Hematopoietic multipotent progenitor cell treated with erythropoietin and hydrocortisone succinate and interleukin-3 and kit ligand, for 4 days (in vitro differentiated cells): Measurements from ENCODE around the gene CEP89.
A peak's percentile ranks its signal among the peaks of the same experiment; 100 is the strongest.
"Not testable (repeated sequence)": the region's sequence is repeated elsewhere in the genome, so short reads cannot be mapped to it uniquely, and the experiment has no call there.

ENCODE experiments used
- DNase-seq: peaks from one replicate; pipeline ENCODE4 v3.0.0-alpha.2; 2015

Gene CEP89

DNA sequence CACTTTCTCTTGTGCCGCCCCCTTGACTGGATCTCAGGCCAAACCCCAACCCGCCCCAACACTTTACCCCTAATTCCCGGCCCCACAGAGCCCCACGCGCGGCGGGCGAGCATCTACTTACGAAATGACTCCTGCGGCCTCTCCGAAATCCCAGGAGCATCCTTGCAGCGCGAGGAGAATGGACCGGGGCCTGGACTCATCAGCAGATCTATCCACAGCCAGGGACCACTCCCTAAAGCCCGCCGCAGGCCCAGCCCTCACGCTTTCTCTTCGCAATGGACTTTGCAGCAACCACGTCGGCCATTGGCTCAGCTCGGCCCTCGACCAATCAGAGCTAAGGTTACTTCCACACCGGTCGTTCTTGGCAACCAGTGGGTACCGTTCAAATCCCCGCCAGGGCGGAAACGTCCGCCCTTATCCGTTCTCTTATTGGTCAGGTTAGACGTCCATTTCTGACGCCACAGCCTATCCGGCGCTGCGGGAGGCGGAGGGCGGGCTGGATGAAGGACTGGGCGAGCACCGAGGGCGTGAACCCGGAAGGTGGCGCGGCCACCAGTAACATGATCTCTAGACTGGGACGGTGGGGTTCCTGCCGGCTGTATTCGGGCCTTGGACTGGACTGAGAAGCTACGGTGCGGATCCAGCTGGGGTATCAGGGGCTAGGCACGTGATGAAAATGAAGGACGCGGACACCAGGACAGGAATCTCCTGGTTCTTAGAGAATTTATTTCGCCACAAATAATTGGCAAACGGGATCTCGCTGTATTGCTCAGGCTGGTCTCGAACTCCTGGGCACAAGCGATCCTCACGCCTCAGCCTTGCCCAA is at the start of gene CEP89, which contains the start of gene FAAP24:
CEP89 (minus strand) TSS at position 244 of the 826 bp plus-strand sequence; CDS start at position 160, 84 bp downstream.
FAAP24 (plus strand) TSS at position 528 of the 826 bp plus-strand sequence. CDS start 955 bp downstream, outside the sequence.
- peak; percentile 100 for DNase-seq

GRCh38 chr19:33010891-33011290 is 39.1 kb upstream of the CEP89 start:
- not testable (repeated sequence) for DNase-seq

DNA sequence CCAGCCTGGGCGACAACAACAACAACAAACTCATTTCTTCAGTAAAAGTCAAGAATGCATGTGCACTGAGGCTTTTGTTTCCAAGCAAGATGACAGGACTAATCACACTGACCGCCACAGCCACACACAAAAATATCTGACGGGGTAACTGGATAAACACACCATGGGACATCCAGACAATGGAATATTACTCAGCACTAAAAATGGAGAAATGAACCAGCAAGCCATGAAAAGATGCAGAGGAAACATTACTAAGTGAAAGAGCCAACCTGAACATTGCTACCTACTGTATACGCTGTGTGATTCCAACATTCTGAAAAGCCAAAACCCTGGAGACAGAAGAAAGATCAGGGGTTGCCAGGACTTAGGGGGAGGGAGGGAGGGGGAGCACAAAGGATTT is 37.0 kb upstream of the CEP89 start:
- DNase-seq, result no peak

DNA sequence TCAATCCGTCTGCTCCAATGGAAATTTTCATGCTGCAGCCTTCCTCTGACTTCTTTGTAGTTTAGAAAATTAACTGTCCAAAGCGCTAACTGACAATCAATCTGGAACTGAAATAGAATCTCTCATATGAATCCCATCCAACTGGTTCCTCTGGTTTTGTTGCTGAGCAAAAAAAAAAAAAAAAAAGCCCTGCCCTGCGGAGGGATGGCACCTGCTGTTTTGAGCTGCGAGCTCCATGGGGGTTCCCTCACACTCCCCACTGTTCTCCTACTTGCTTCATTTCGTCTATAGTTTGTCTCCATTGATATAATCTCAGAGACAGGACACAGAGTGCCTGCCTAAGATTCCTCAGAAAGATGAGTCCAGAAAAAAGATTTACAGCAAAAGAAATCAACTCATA is 33.7 kb upstream of the CEP89 start:
- DNase-seq, result no peak

DNA sequence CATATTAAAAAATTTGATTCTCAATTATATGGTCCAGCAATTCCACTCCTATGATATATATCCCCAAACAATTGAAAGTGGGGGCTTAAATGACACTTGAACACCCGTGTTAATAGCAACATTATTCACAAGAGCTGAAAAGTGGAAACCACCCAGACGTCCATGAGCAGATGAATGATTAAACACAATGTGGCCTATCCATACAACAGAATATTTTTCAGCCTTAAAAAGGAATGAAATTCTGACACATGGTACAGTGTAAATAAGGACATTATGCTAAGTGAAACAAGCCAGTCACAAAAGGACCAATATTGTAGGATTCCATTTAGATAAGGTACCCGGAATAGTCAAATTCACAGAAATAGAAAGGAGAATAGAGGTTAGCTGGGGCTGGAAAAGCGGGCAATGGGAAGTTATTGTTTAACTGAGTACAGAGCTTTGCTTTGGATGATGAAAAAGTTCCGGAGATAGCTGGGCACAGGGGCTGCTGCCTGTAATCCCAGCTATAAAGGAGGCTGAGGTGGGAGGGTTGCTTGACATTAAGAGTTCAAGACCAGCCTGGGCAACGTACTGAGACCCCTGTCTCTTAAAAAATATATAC is 31.8 kb upstream of the CEP89 start:
- DNase-seq, result not testable (repeated sequence)

DNA sequence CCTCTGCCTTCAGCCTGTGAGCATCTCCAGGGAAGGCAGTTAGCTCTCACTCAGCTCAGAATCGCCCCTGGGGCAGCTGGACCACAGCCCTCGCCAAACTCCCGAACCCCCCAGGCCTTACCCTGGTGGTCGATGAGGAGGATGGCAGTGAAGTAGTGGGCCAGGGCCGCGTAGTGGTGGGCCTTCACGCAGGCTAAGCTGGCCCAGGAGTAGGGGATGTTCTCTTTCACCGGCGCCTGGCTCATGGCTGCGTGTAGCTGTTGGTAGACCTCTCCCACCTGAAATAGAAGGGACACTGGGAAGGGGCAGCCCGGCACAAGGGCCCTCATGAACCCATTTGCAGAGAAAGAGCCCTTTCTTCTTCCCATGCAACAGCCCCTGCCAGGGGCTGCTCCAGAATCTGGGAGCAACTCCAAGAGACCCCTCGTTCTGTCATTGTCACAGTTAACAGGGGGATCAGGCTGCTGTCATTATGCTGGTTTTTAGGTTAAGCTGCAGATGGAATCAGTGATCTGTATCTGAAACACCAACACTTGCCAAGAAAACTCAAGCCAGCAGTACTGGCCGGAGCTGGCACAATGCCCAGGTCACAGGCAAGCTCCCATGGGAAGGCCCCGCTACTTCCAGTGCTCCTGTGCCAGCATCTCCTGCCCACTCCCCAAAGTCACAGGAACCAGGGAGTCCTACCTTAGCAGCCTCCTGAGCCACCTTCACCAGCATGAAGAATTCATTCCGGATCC is 30.5 kb upstream of the CEP89 start:
- not testable (repeated sequence) for DNase-seq

DNA sequence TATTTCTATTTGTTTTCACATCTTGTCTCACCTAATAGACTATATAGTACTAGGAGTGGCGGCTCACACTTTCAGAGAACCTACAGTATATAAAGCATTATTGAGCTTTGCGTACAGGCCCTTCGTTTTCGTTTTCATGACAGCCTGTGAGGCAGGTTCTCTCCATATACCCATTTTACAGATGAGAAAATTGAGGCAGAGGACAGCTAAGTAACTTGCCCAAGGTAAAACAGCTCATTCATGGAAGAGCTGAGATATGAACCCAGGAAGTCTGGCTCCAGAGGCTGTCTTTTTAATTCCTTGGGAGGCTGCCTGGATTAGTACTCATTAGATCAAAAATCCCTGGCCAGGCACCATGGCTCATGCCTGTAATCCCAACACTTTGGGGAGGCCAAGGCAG is 29.2 kb upstream of the CEP89 start:
- DNase-seq, result no peak

GRCh38 chr19:33000510-33000909 is 28.8 kb upstream of the CEP89 start:
- DNase-seq, result no peak

GRCh38 chr19:32998722-32999121 is 27.0 kb upstream of the CEP89 start:
- no peak for DNase-seq

DNA sequence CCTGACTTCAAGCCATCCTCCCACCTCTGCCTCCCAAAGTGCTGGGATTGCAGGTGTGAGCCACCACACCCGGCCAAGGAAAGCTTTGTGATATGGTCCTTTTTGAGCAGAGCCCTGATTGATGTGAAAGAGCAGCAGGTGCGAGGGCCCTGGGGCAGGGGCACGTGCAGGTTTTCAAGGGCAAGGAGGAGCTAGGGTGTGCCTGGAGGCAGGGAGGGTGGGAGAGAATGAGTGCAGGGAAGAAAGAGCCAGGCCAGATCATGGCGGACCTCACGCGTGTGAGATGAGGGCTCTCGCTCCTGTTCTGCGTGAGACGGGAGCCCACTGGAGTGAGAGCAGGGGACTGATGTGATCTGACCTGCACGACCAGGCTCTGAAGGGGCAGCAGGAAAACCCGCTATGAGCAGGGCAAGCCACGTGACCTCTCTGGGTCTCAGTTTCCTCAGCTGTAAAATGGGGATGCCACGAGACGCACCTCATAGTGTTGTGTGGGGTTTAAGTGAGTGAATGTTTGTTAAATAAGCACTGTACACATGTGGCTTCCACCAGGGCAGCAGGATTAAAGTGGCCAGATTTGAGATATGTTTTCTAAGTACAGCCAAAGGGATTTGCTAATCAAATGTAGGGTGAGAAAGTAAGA is 26.1 kb upstream of the CEP89 start:
- no peak for DNase-seq

GRCh38 chr19:32997061-32997464 is 25.3 kb upstream of the CEP89 start:
- not testable (repeated sequence) for DNase-seq

DNA sequence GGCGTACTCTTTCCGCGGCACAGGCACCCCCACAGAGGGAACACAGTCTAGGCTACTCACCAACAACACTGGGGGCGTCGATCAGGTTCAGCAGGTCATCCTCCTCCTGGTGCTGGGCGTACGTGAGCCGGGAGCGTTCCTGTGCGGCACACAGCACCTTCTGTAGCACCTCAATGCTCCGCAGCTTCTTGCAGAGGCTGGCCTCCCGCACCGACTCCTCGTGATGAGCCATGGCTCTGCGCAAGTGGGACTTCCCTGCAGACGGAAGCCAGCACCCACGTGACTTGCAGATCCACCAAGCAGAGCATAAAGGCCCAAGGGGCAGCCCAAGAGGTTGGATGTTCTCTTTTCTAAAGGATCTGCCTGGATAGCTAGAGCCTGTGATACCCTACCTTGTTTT is 24.2 kb upstream of the CEP89 start:
- DNase-seq, result not testable (repeated sequence)

DNA sequence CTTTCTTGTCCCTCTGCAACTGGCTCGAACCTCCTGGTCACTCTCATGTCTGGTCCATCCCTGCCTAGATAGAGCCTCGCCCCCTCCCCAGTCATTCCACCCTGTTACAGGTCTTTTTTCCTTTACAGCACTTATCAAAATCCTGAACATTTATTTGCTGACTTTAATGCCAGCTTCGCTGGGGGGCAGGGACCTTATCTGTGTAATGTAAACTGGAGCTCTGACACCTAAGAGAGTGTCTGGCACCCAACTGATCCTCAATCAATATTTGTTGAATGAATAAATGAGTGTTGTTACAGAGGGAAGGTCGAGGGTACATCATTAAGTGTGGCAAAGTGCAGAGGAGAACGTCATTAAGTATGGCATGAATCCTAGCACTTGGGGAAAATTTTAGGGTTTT is 17.0 kb upstream of the CEP89 start:
- DNase-seq, result no peak

DNA sequence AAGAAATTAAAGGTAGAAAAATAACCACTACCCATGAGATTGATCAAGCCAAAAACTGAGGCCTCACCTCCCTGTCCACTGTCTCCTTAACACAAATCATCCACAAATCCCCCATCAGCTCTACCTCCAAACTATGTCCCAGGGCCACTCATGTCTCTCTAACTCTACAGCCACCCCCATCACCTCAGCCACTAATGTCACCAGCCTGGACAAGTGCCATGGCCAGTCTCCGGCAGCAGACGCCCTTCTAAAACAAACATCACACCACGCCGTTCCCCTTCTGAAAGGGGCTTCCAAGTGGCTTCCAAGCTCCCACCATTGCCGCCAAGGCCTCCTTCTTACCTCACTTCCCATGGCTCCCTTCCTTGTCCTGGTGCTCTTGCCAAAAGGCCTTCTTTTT is 16.5 kb upstream of the CEP89 start:
- not testable (repeated sequence) for DNase-seq

DNA sequence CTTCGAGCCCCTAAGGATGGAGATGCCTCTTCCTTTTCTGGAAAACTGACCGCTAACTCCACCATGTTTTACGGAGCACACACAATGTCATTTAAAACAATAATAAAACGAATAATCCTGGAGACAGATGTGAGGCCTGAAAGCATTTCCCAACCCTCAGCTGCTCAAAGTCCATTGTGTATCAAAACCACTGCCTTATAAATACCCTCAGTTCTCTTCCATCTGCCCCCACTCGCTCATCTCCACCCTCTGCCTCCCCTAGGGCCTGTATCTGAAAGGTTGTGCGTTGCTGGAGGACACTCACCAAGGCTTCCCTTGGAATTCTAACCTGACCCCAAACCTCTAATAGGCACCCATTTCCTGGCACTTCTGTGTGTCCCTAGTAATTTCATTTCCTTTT is 10.7 kb upstream of the CEP89 start:
- DNase-seq, result not testable (repeated sequence)

- DNase-seq, result not testable (repeated sequence)
Observed at GRCh38 chr19:32979807-32980206, 8.0 kb upstream of the CEP89 start.

- not testable (repeated sequence) for DNase-seq
Observed at GRCh38 chr19:32977813-32978212, 6.1 kb upstream of the CEP89 start.

DNA sequence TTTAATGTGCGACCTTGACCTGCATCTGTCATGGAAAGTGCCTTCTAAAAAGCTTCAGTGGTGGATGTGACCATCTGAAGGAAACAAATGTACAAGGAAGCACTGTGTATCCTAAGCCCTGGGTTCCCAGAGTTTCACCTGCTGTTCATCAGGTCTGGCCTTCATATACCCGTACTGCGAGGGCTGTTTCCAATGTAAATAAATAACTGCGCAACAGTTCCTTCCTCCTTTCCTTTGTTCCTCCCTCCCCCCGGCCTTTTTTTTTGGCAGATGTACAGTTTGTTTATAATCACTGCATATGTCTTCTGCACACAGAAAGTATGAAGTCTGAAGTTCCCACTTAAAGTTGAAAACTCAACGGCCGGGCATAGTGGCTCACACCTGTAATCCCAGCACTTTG is 5.5 kb upstream of the CEP89 start:
- peak; percentile 17 for DNase-seq

DNA sequence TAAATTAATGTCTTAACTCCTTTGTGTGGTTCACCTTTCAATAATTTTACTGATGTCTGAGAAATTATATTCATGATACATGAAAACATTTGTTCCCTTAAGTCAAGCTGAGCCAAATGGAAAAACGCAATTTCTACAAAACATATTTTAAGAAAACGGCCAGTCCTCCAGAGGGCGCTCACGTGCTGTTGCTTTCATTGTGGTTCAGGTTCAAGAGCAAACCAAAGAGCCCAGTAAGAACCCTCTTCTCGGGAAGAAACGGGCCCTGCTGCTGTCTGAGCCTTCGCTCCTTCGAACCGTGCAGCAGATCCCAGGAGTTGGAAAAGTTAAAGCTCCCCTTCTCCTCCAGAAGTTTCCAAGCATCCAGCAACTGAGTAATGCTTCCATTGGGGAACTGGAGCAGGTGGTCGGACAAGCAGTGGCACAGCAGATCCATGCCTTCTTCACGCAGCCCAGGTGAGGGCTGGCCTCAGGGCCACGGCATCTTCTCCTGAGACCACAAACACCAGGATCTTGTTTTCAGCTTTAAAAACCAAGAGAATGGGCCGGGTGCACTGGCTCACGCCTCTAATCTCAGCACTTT is 4.6 kb upstream of the CEP89 start:
- DNase-seq, result peak; percentile 84

- no peak for DNase-seq
Observed at GRCh38 chr19:32971012-32971595, 654 bp downstream of the CEP89 start.

GRCh38 chr19:32969549-32969948 is 2.2 kb downstream of the CEP89 start:
- no peak for DNase-seq

GRCh38 chr19:32966750-32967149 is 5.0 kb downstream of the CEP89 start:
- DNase-seq, result no peak
